Fibroblast of lung (primary cell): ENCODE measurements around the gene CDK6. TPM values are rescaled to one million over a fixed set of nuclear protein-coding genes. Genes with fewer than 3 reads are reported as not detected.

Experiments used
- DNase-seq, 2 donors: peaks; one replicate each; pipeline versions ENCODE4 v3.0.0 to v3.0.0-alpha.2; 2010; ENCODE audit warnings: low read depth in 2 of 2
- H2AFZ ChIP-seq: 2 replicates; pipeline ENCODE4 v1.5.1; 2012; ENCODE audit warnings: low read length, control low read depth, inconsistent platforms
- H3K27ac ChIP-seq: 2 replicates; pipeline ENCODE4 v1.5.1; 2011; ENCODE audit warnings: low read length, control low read depth; ENCODE audit not compliant: insufficient read depth
- H3K27me3 ChIP-seq: 2 replicates; pipeline ENCODE4 v1.5.1; 2011; ENCODE audit warnings: mild to moderate bottlenecking, low read length; ENCODE audit not compliant: control insufficient read depth, insufficient read depth
- H3K36me3 ChIP-seq: 2 replicates; pipeline ENCODE4 v1.5.1; 2011; ENCODE audit warnings: low read length; ENCODE audit not compliant: control insufficient read depth, insufficient read depth
- H3K4me1 ChIP-seq: 2 replicates; pipeline ENCODE4 v1.5.1; 2011; ENCODE audit warnings: low read length; ENCODE audit not compliant: control insufficient read depth, insufficient read depth; ENCODE audit errors: extremely low read depth
- H3K4me2 ChIP-seq: 2 replicates; pipeline ENCODE4 v1.5.1; 2011; ENCODE audit warnings: low read length, control low read depth; ENCODE audit not compliant: insufficient read depth; ENCODE audit errors: extremely low read depth
- H3K4me3 ChIP-seq, 4 experiments: fragments of 200-600 bp in 1 of 4; sonication (generic) in 1 of 4; replicated peaks in 1 of 4; 2 replicates each; pipeline ENCODE4 v1.5.1; 2011 to 2016; ENCODE audit warnings: low read length in 4 of 4, low read depth in 3 of 4, mild to moderate bottlenecking in 3 of 4, control low read depth in 2 of 4, inconsistent platforms in 1 of 4, mixed read lengths in 1 of 4; ENCODE audit not compliant: insufficient read depth in 1 of 4; ENCODE audit errors: control extremely low read depth in 1 of 4
- H3K79me2 ChIP-seq: 2 replicates; pipeline ENCODE4 v1.5.1; 2012; ENCODE audit warnings: mild to moderate bottlenecking, low read length, inconsistent platforms; ENCODE audit not compliant: control insufficient read depth, insufficient read depth
- H3K9ac ChIP-seq: 2 replicates; pipeline ENCODE4 v1.5.1; 2011; ENCODE audit warnings: mild to moderate bottlenecking, low read length, control low read depth; ENCODE audit not compliant: insufficient read depth
- H3K9me3 ChIP-seq: 2 replicates; pipeline ENCODE4 v1.5.1; 2012; ENCODE audit warnings: low read depth, low read length; ENCODE audit not compliant: control insufficient read depth, insufficient read depth
- H4K20me1 ChIP-seq: 2 replicates; pipeline ENCODE4 v1.5.1; 2011; ENCODE audit warnings: low read length; ENCODE audit not compliant: control insufficient read depth, insufficient read depth; ENCODE audit errors: extremely low read depth
- CTCF ChIP-seq, 2 donors: IDR thresholded peaks in 1 of 2; conservative IDR thresholded peaks in 1 of 2; 1 replicate in 1 of 2; 2 replicates in 1 of 2; pipeline ENCODE4 v1.5.1; 2011 to 2012; ENCODE audit warnings: low read length in 2 of 2, control low read depth in 1 of 2, inconsistent platforms in 1 of 2, low read depth in 1 of 2, mild to moderate bottlenecking in 1 of 2
- EZH2 ChIP-seq: IDR thresholded peaks from 2 replicates; pipeline ENCODE4 v1.5.1; 2012; ENCODE audit warnings: low read length, control low read depth, mild to moderate bottlenecking; ENCODE audit errors: missing control alignments
- polyA plus RNA-seq, 2 donors: library from polyadenylated mRNA; depleted of rRNA in 1 of 2; stranded (reverse) in 1 of 2; unstranded in 1 of 2; fragments of >200 nt; gene quantifications; 2 replicates each; pipeline ENCODE4 v1.2.1, GENCODE V29; 2011 to 2012; ENCODE audit warnings: missing spikeins in 1 of 2
- total RNA-seq: library from RNA; depleted of rRNA; stranded (reverse); fragments of >200 nt; gene quantifications from 2 replicates; pipeline ENCODE4 v1.2.1, GENCODE V29; 2014

Gene CDK6
- total and polyA plus RNA-seq, 2 donors (not counting 1 experiment from before 2014, with no cell fraction given), result 17.8 to 19.2 TPM

- H3K9me3 ChIP-seq, result no peaks in the 10 kb centered on the region
- no peaks in the 10 kb centered on the region for H3K4me1 ChIP-seq
- no peak for DNase-seq
- H3K79me2 ChIP-seq, result peaks cover 2% of the 10 kb centered on the region
- H3K9ac ChIP-seq, result no peak overlapping the region
- H3K36me3 ChIP-seq, result no peaks in the 10 kb centered on the region
- no peak overlapping the region for H3K27ac ChIP-seq
- no peak overlapping the region for H3K4me3 ChIP-seq
- no peaks in the 10 kb centered on the region for H3K27me3 ChIP-seq
- H4K20me1 ChIP-seq, result no peaks in the 10 kb centered on the region
- H3K4me2 ChIP-seq, result no peak overlapping the region
- TF ChIP-seq EZH2 (no peak), CTCF (conservative IDR thresholded peaks at IDR 0.05 in 1 of 2, IDR thresholded peaks at IDR 0.05 in 1 of 2; ENCODE audit: low read depth in 1 of 2, low read length in 2 of 2) (no peak)
- H2AFZ ChIP-seq, result no peak overlapping the region
These were observed 241.6 kb downstream of the CDK6 start for GRCh38 chr7:92594746-92595145.

GRCh38 chr7:92590711-92591310 lies 245.6 kb downstream of the CDK6 start:
- Histone ChIP-seq H3K27ac (no peak overlapping the region), H2AFZ (peak overlapping the region; percentile 24), H3K4me1 (peaks cover 6% of the 10 kb centered on the region), H3K9ac (no peak overlapping the region), H3K27me3 (no peaks in the 10 kb centered on the region), H3K79me2 (peaks cover 41% of the 10 kb centered on the region), H3K36me3 (no peaks in the 10 kb centered on the region), H3K4me3 (peak overlapping the region; percentile 77 to 96 (median 86)), H4K20me1 (peaks cover 2% of the 10 kb centered on the region), H3K9me3 (no peaks in the 10 kb centered on the region), H3K4me2 (peak overlapping the region; percentile 56)
- DNase-seq, result no peak
- TF ChIP-seq EZH2, result no peak
- TF ChIP-seq CTCF (conservative IDR thresholded peaks at IDR 0.05 in 1 of 2, IDR thresholded peaks at IDR 0.05 in 1 of 2; ENCODE audit: low read depth in 1 of 2, low read length in 2 of 2), result no peak

GRCh38 chr7:92589056-92589455 lies 247.3 kb downstream of the CDK6 start:
- no peak for TF ChIP-seq EZH2
- H4K20me1 ChIP-seq, result peaks cover 5% of the 10 kb centered on the region
- no peaks in the 10 kb centered on the region for H3K9me3 ChIP-seq
- H3K36me3 ChIP-seq, result no peaks in the 10 kb centered on the region
- no peak for DNase-seq
- peaks cover 58% of the 10 kb centered on the region for H3K79me2 ChIP-seq
- H3K4me2 ChIP-seq, result peak overlapping the region; percentile 86
- H3K4me1 ChIP-seq, result peaks cover 7% of the 10 kb centered on the region
- no peak overlapping the region for H3K9ac ChIP-seq
- H3K27ac ChIP-seq, result no peak overlapping the region
- H2AFZ ChIP-seq, result no peak overlapping the region
- no peaks in the 10 kb centered on the region for H3K27me3 ChIP-seq
- H3K4me3 ChIP-seq, result peak overlapping the region; percentile 77 to 96 (median 86)
